Stimulated activated naive B cell treated with anti-CD40 and anti-IgM and Interleukin-4, amounts not matched to agents 10 μg/mL and 1 μg/mL and 100 μg/mL, for 72 hours (primary cell): ENCODE measurements around the gene TNFRSF6B.
"Not testable (repeated sequence)": the region's sequence is repeated elsewhere in the genome, so short reads cannot be mapped to it uniquely, and the experiment has no call there.

Experiments
- ATAC-seq, 2 donors: fragments of 150-1000 bp; cut with Tn5 transposase; replicated peaks; 2 replicates each; pipeline ENCODE4 v1.10.0; 2021; ENCODE audit warnings: moderate library complexity in 1 of 2
- DNase-seq: peaks from one replicate; pipeline ENCODE4 v3.0.0; 2021
- H3K27ac Mint-ChIP-seq: one replicate; pipeline ENCODE4 v1.8.0; 2022; ENCODE audit warnings: mild to moderate bottlenecking, mixed read lengths
- H3K27me3 Mint-ChIP-seq, 2 donors: one replicate each; pipeline ENCODE4 v1.8.0; 2022; ENCODE audit warnings: mixed read lengths in 2 of 2
- H3K36me3 Mint-ChIP-seq, 2 donors: one replicate each; pipeline ENCODE4 v1.8.0; 2022; ENCODE audit warnings: mixed read lengths in 2 of 2, mild to moderate bottlenecking in 1 of 2
- H3K4me1 Mint-ChIP-seq, 2 donors: one replicate each; pipeline ENCODE4 v1.8.0; 2022; ENCODE audit warnings: mixed read lengths in 2 of 2, mild to moderate bottlenecking in 1 of 2
- H3K4me3 Mint-ChIP-seq, 2 donors: one replicate each; pipeline ENCODE4 v1.8.0; 2022; ENCODE audit warnings: mild to moderate bottlenecking in 2 of 2, mixed read lengths in 2 of 2, moderate library complexity in 1 of 2
- H3K9me3 Mint-ChIP-seq, 2 donors: one replicate each; pipeline ENCODE4 v1.8.0; 2022; ENCODE audit warnings: mixed read lengths in 2 of 2, mild to moderate bottlenecking in 1 of 2

The TNFRSF6B gene, protein sequence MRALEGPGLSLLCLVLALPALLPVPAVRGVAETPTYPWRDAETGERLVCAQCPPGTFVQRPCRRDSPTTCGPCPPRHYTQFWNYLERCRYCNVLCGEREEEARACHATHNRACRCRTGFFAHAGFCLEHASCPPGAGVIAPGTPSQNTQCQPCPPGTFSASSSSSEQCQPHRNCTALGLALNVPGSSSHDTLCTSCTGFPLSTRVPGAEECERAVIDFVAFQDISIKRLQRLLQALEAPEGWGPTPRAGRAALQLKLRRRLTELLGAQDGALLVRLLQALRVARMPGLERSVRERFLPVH

DNA sequence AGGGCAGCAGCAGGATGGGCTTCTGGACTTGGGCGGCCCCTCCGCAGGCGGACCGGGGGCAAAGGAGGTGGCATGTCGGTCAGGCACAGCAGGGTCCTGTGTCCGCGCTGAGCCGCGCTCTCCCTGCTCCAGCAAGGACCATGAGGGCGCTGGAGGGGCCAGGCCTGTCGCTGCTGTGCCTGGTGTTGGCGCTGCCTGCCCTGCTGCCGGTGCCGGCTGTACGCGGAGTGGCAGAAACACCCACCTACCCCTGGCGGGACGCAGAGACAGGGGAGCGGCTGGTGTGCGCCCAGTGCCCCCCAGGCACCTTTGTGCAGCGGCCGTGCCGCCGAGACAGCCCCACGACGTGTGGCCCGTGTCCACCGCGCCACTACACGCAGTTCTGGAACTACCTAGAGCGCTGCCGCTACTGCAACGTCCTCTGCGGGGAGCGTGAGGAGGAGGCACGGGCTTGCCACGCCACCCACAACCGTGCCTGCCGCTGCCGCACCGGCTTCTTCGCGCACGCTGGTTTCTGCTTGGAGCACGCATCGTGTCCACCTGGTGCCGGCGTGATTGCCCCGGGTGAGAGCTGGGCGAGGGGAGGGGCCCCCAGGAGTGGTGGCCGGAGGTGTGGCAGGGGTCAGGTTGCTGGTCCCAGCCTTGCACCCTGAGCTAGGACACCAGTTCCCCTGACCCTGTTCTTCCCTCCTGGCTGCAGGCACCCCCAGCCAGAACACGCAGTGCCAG lies at the start of gene TNFRSF6B:
TSS of gene TNFRSF6B (plus strand) at position 25 of the 729 bp plus-strand sequence. CDS start at position 141, 116 bp downstream.
- peak within 1 kb of the TSS; percentile 87 for H3K27ac Mint-ChIP-seq
- peaks cover 19 to 41% of the 10 kb centered on the region in 2 donors for H3K4me1 Mint-ChIP-seq
- ATAC-seq (peak; percentile 29 to 31), DNase-seq (no peak)
- H3K9me3 Mint-ChIP-seq: no peaks in the 10 kb centered on the region
- peaks cover 10 to 30% of the 10 kb centered on the region in 2 donors for H3K36me3 Mint-ChIP-seq
- peak within 1 kb of the TSS; percentile 50 to 73 for H3K4me3 Mint-ChIP-seq
- H3K27me3 Mint-ChIP-seq: no peaks in the 10 kb centered on the region

DNA sequence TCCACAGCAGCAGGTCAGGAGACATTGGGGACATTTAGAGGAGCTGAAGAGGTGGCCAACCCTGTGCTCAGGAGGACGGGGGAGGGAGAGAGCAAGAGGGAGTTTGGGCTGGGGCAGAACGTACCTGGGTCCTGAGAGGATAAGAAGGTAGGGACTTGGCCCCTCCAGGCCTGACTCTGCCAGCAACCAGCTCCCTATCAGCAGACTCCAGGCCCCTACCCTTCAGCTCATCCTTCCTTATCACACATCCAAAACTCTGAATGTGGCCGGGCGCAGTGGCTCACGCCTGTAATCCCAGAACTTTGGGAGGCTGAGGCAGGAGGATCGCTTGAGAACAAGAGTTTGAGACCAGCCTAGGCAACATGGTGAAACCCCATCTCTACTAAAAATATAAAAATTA lies 48.3 kb upstream of the TNFRSF6B start:
- Mint-ChIP-seq H3K27me3 (peaks cover 4 to 5% of the 10 kb centered on the region in 2 donors), H3K9me3 (no peaks in the 10 kb centered on the region), H3K27ac (no peak overlapping the region), H3K4me3 (no peak overlapping the region), H3K36me3 (no peaks in the 10 kb centered on the region), H3K4me1 (peaks cover 5 to 15% of the 10 kb centered on the region in 2 donors)
- no peak for DNase-seq
- no peak for ATAC-seq

DNA sequence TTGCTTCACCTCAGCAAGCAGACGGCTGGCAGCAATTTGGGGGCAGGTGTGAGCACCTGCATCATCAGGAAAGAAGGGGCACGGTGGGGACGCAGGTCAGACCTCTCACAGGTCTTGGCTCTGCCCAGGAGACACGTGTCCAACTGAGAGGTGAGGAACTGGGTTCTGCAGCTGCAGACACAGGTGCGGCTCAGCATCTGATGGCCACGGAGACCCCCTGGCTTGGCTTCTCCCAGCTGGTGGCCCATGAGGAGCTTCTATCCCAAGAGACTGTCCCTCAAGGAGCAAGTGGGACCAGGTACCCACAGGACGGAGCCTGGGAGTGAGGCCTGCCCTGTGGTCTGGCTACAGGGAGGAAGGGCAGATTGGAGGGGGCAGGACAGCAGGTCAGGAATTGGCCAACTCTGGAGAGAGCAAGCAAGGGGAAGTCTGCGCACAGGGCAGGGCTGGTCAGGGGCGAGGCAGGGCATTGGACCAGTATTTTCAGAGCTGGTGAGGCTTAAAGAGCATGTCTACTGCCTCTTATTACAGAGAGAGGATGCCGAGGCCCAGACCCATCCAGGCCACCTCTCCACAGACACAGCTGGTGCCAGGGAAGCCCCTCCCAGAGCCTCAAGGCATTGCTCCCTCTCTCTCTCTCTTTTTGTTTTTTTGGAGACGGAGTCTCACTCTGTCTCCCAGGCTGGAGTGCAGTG lies 47.4 kb upstream of the TNFRSF6B start:
- H3K27ac Mint-ChIP-seq: no peak overlapping the region
- H3K9me3 Mint-ChIP-seq: no peaks in the 10 kb centered on the region
- no peaks in the 10 kb centered on the region for H3K36me3 Mint-ChIP-seq
- H3K4me3 Mint-ChIP-seq: no peak overlapping the region
- peaks cover 9 to 16% of the 10 kb centered on the region in 2 donors for H3K4me1 Mint-ChIP-seq
- DNase-seq (no peak), ATAC-seq (no peak)
- peaks cover 4 to 5% of the 10 kb centered on the region in 2 donors for H3K27me3 Mint-ChIP-seq

DNA sequence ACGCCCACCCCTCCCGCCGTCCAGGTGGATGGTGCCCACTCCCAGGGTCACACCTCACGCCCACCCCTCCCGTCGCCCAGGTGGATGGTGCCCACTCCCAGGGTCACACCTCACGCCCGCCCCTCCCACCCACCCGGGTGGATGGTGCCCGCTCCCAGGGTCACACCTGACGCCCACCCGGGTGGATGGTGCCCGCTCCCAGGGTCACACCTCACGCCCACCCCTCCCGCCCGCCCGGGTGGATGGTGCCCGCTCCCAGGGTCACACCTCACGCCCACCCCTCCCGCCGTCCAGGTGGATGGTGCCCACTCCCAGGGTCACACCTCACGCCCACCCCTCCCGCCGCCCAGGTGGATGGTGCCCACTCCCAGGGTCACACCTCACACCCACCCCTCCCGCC lies 46.0 kb upstream of the TNFRSF6B start:
- not testable (repeated sequence) for ATAC-seq, H3K9me3 Mint-ChIP-seq, H3K36me3 Mint-ChIP-seq, H3K4me3 Mint-ChIP-seq, H3K27ac Mint-ChIP-seq, H3K27me3 Mint-ChIP-seq, DNase-seq
- peaks cover 9 to 18% of the 10 kb centered on the region in 2 donors for H3K4me1 Mint-ChIP-seq

DNA sequence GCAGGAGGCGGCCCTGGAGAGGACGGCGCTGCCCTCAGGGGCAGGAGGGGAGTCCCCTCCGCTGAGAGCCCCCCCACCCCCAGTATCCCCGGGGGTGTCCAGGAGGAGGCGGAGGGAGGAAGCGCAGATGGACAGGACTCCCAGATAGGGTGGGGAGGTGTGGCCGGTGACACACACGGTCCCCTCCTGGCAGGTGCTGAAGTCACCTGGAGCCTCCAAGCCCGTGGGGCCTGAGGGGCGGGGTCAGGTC lies 44.6 kb upstream of the TNFRSF6B start:
- H3K4me3 Mint-ChIP-seq: peak overlapping the region; percentile 74 to 82
- ATAC-seq (peak in 1 of 2 donors; percentile 19), DNase-seq (no peak)
- peaks cover 5 to 8% of the 10 kb centered on the region in 2 donors for H3K27me3 Mint-ChIP-seq
- no peaks in the 10 kb centered on the region for H3K9me3 Mint-ChIP-seq
- peaks cover 9 to 18% of the 10 kb centered on the region in 2 donors for H3K4me1 Mint-ChIP-seq
- H3K27ac Mint-ChIP-seq: peak overlapping the region; percentile 31
- no peaks in the 10 kb centered on the region for H3K36me3 Mint-ChIP-seq

DNA sequence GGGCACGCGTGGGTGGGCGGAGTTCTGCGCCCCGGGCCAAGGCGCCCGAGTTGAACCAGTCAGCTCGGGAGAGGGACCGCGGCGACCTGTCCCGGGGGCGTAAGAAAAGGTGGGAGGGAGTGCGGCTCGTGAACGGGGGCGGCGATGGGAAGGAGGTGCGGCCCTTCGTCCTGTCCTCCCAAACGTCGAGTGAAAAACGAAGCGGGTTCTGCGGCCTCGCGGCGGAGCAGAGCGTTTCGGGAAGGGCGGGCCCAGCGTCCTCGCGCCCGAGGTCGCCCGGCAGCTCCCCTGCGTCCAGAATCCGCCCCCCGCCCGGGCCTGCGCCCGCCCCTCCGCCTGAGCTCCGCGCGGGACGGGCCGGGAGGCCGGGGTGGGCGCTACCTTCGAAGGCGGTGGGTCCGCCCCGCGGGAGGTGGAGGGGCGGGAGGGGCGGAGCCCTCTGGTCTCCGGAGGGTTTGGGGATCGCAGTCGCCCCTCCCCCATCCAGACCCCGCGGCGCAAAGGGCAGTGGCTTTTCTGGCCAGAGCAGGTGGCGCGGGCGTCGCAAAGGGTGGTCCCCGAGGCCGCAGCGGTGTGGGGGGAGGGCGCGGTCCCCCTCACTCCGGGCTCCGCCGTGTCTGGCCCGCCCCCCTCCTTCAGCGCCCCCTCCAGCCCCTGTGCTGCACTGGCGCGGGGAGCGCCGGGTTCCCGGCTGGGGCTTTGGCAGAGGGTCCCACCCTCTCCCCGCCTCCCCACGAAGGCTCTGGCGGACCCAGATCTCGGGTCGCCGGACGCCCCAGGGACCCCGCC lies 44.1 kb upstream of the TNFRSF6B start:
- H3K36me3 Mint-ChIP-seq: no peaks in the 10 kb centered on the region
- peak overlapping the region; percentile 31 for H3K27ac Mint-ChIP-seq
- peaks cover 10 to 21% of the 10 kb centered on the region in 2 donors for H3K4me1 Mint-ChIP-seq
- DNase-seq: no peak
- ATAC-seq: peak; percentile 18 to 30
- H3K27me3 Mint-ChIP-seq: peaks cover 5 to 8% of the 10 kb centered on the region in 2 donors
- no peaks in the 10 kb centered on the region for H3K9me3 Mint-ChIP-seq
- H3K4me3 Mint-ChIP-seq: peak overlapping the region; percentile 74 to 82

DNA sequence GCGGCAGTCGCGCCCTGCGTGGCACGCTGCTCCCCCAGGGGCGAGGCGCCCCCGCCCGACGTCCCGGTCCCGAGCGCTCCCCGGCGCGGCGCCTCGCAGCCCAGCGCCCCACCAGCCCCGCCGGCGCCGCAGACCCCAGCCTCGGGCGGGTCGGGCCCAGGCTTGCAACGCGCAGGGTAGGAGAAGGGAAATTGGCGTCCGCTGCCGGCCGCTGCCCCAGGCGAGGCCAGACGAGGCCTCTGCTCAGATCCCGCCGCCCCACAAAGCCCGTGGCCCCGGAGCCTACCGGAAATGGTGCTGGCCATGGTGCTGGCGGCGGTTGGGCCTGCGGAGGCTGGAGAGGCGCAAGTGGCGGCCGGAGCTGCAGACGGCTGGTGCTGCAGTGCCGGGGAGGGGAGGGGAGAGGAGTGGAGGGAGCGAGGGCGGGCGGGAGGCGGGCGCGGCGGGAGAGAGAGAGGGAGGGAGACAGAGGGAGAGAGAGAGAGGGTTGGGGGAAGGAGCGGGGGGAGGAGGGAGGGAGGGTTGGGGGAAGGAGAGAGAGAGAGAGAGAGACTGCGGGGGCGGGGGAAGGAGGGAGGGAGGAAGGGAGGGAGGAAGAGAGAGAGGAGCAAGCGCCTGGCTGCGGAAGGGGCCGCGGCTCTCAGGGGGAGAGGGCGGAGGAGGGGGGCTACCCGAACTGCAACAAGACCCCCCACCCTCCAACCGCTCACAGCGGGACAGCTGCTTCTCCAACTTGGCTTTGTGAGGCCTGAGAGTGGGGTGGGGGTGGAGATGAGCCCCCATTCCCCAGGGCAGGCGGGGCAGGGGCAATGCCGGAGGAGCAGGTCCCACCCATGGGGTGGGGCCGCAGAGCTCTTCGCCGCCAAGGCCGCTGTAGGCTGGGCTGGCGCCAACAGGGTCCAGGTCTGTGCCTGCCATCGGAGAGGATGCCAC lies 43.1 kb upstream of the TNFRSF6B start, which contains the start of gene STMN3:
TSS of gene STMN3 (minus strand) at position 384 of the 933 bp plus-strand sequence. CDS start at position 305, 79 bp downstream.
- peak; percentile 60 for DNase-seq
- Mint-ChIP-seq H3K27me3 (peaks cover 5 to 8% of the 10 kb centered on the region in 2 donors), H3K4me1 (peaks cover 12 to 28% of the 10 kb centered on the region in 2 donors), H3K9me3 (no peaks in the 10 kb centered on the region), H3K27ac (no peak within 1 kb of the TSS), H3K4me3 (peak within 1 kb of the TSS; percentile 78 to 82), H3K36me3 (no peaks in the 10 kb centered on the region)
- ATAC-seq: peak; percentile 67 to 70

DNA sequence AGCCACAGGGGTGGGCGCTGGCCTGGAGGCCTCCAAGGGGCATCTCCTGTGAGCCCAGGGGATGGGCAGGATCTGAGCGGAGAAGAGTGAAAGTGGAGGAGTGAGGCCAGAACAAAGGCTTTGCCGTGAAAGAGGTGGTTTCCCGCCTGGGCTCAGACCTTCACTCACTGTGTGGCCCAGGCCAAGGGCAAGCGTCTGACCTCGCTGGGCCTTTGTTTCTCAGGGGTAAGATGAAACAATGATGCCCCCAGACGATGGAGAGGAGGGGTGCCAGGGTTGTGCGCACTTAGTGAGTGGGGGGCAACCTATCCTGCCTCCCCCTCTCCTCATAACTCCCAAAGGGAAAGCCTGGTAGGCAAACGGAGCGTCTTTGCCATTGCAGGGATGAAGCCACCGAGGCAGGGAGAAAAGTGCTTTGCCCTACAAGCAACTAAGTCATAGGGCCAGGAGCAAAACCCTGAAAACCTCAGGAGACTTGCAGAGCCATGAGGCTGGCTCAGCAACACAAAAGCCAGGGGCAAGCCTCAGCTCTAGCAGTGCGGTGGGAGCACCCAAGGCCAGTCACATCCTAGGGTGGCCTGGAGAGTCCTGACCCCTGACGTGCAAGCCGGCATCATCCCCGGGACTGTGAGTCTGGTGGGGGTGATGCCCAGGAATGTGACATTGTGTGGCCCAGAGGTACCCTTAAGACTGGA lies 42.3 kb upstream of the TNFRSF6B start:
- peaks cover 0 to 5% of the 10 kb centered on the region in 2 donors for H3K36me3 Mint-ChIP-seq
- no peaks in the 10 kb centered on the region for H3K9me3 Mint-ChIP-seq
- H3K27ac Mint-ChIP-seq: no peak overlapping the region
- H3K4me3 Mint-ChIP-seq: peak overlapping the region; percentile 78 to 82
- peaks cover 12 to 34% of the 10 kb centered on the region in 2 donors for H3K4me1 Mint-ChIP-seq
- no peak for ATAC-seq
- no peak for DNase-seq
- H3K27me3 Mint-ChIP-seq: peaks cover 5 to 8% of the 10 kb centered on the region in 2 donors

DNA sequence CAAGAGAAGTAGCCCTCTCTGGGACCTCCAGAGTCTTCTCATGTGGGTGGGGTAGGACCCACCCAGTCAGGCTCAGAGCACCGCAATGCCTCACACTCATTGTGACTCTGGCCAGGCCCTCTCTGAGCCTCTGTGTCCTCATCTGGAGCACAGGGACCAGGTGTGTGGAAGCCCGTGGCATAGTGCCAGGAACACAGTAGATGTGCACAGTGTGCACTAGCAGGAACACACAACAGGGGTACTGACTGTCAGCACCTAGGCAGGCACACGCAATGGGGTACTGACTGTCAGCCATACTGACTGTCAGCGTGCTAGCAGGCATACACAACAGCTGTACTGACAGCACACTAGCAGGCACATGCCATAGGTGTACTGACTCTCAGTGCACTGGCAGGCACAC lies 41.2 kb upstream of the TNFRSF6B start:
- Mint-ChIP-seq H3K4me1 (peaks cover 18 to 44% of the 10 kb centered on the region in 2 donors), H3K27me3 (peaks cover 5 to 8% of the 10 kb centered on the region in 2 donors), H3K27ac (no peak overlapping the region), H3K9me3 (no peaks in the 10 kb centered on the region), H3K4me3 (no peak overlapping the region), H3K36me3 (peaks cover 5 to 12% of the 10 kb centered on the region in 2 donors)
- DNase-seq: no peak
- no peak for ATAC-seq

DNA sequence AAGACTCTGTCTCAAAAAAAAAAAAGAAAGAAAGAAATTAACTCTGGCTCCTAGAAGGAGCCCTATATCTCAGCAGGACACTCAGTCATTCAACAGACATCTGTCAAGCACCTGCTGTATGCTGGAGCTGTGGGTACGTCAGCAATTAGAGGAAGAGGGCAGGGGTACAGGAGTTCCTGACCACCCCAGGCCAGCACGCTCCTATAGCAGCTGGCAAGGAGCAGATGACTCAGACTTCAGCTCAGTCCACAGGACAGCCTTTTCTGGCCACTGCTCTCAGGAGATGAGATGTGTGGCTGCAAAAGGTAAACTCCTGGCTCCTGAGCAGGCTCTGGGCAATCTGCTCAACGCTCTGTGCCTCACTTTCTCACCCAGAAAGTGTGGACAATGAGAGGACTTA lies 40.0 kb upstream of the TNFRSF6B start:
- DNase-seq (no peak), ATAC-seq (no peak)
- Mint-ChIP-seq H3K36me3 (peaks cover 5 to 15% of the 10 kb centered on the region in 2 donors), H3K9me3 (no peaks in the 10 kb centered on the region), H3K4me3 (no peak overlapping the region), H3K27me3 (peaks cover 3 to 7% of the 10 kb centered on the region in 2 donors), H3K4me1 (peaks cover 18 to 42% of the 10 kb centered on the region in 2 donors), H3K27ac (no peak overlapping the region)

DNA sequence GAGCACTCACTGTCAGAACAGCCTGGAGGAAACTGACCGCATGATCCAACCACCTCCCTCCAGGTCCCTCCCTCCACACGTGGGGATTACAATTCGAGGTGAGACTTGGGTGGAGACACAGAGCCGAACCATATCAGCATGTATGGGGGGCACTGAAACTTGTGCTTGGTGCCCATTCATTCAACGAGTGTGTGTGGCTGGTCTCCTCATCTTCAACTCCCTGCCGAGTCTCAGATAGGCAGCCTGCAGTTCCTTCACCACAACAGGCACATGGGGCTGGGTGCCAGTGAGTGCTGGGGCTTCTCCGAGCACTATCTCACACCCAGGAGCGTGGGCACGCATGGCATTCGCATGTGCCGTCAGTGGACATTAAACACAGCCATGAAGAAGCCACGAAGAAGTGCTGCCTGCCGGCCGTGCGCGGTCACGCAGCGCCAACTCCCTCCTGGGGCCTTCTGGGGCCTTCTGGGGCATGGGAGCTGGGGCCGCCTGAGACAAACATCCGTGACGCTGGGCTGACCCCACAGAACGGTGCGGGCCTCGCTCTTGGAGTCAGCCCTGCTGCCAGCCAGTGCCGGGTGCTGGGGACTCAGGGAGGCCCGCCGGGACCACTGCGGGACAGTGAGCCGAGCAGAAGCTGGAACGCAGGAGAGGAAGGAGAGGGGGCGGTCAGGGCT lies 39.1 kb upstream of the TNFRSF6B start:
- Mint-ChIP-seq H3K4me3 (peak overlapping the region; percentile 87 to 89), H3K27ac (peak overlapping the region; percentile 96), H3K9me3 (no peaks in the 10 kb centered on the region), H3K4me1 (peaks cover 15 to 39% of the 10 kb centered on the region in 2 donors), H3K36me3 (peaks cover 10 to 23% of the 10 kb centered on the region in 2 donors), H3K27me3 (peaks cover 0 to 4% of the 10 kb centered on the region in 2 donors)
- no peak for DNase-seq
- no peak for ATAC-seq
